Activated naive CD8-positive, alpha-beta T cell (primary cell): ENCODE results near the gene DQX1.
"Not testable (repeated sequence)": the region's sequence is repeated elsewhere in the genome, so short reads cannot be mapped to it uniquely, and the experiment has no call there.

Experiments
- H3K27ac Mint-ChIP-seq: one replicate; pipeline ENCODE4 v1.8.0; 2021; ENCODE audit warnings: mixed read lengths
- H3K27me3 Mint-ChIP-seq: one replicate; pipeline ENCODE4 v1.8.0; 2021; ENCODE audit warnings: mixed read lengths
- H3K36me3 Mint-ChIP-seq: one replicate; pipeline ENCODE4 v1.8.0; 2021; ENCODE audit warnings: mixed read lengths
- H3K4me1 Mint-ChIP-seq: one replicate; pipeline ENCODE4 v1.8.0; 2021; ENCODE audit warnings: low read depth, mixed read lengths
- H3K4me3 Mint-ChIP-seq: one replicate; pipeline ENCODE4 v1.8.0; 2021; ENCODE audit warnings: mild to moderate bottlenecking, mixed read lengths
- H3K9me3 Mint-ChIP-seq: one replicate; pipeline ENCODE4 v1.8.0; 2021; ENCODE audit warnings: low read depth, mixed read lengths

Gene DQX1, protein sequence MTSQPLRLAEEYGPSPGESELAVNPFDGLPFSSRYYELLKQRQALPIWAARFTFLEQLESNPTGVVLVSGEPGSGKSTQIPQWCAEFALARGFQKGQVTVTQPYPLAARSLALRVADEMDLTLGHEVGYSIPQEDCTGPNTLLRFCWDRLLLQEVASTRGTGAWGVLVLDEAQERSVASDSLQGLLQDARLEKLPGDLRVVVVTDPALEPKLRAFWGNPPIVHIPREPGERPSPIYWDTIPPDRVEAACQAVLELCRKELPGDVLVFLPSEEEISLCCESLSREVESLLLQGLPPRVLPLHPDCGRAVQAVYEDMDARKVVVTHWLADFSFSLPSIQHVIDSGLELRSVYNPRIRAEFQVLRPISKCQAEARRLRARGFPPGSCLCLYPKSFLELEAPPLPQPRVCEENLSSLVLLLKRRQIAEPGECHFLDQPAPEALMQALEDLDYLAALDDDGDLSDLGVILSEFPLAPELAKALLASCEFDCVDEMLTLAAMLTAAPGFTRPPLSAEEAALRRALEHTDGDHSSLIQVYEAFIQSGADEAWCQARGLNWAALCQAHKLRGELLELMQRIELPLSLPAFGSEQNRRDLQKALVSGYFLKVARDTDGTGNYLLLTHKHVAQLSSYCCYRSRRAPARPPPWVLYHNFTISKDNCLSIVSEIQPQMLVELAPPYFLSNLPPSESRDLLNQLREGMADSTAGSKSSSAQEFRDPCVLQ

GRCh38 chr2:74525717-74526648 is at the start of gene DQX1:
DQX1 (minus strand) TSS chr2:74526231; CDS start chr2:74525729, 502 bp downstream.
- H3K36me3 Mint-ChIP-seq = peaks cover 16% of the 10 kb centered on the region
- no peaks in the 10 kb centered on the region for H3K27me3 Mint-ChIP-seq
- peaks cover 22% of the 10 kb centered on the region for H3K4me1 Mint-ChIP-seq
- H3K9me3 Mint-ChIP-seq = no peaks in the 10 kb centered on the region
- peak within 1 kb of the TSS; percentile 34 for H3K27ac Mint-ChIP-seq
- peak within 1 kb of the TSS; percentile 98 for H3K4me3 Mint-ChIP-seq

DNA sequence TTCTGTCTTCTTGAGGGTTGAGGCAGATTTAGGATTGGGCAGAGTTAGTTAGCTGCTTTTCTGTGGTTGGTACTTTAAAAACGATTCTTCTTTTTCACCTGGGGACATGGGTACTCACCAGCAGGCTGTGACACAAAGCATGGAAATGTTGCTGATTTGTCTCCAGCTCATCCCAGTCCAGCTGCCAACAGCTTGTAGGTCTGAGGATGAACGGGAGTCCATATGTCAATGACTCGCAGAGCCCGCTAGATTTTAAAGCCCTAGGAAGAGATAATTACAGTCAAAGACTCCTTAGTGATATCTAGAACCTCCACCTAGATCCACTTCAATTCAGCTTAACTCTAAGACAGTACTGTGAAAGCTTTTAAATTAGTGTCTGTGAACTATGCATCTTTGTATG is 49.3 kb upstream of the DQX1 start:
- no peaks in the 10 kb centered on the region for H3K9me3 Mint-ChIP-seq
- H3K4me1 Mint-ChIP-seq = peaks cover 15% of the 10 kb centered on the region
- peaks cover 4% of the 10 kb centered on the region for H3K27me3 Mint-ChIP-seq
- H3K27ac Mint-ChIP-seq = no peak overlapping the region
- H3K36me3 Mint-ChIP-seq = peaks cover 3% of the 10 kb centered on the region
- H3K4me3 Mint-ChIP-seq = no peak overlapping the region

GRCh38 chr2:74573747-74574562 is 47.9 kb upstream of the DQX1 start:
- Mint-ChIP-seq H3K4me1 (peaks cover 15% of the 10 kb centered on the region), H3K36me3 (peaks cover 3% of the 10 kb centered on the region)

DNA sequence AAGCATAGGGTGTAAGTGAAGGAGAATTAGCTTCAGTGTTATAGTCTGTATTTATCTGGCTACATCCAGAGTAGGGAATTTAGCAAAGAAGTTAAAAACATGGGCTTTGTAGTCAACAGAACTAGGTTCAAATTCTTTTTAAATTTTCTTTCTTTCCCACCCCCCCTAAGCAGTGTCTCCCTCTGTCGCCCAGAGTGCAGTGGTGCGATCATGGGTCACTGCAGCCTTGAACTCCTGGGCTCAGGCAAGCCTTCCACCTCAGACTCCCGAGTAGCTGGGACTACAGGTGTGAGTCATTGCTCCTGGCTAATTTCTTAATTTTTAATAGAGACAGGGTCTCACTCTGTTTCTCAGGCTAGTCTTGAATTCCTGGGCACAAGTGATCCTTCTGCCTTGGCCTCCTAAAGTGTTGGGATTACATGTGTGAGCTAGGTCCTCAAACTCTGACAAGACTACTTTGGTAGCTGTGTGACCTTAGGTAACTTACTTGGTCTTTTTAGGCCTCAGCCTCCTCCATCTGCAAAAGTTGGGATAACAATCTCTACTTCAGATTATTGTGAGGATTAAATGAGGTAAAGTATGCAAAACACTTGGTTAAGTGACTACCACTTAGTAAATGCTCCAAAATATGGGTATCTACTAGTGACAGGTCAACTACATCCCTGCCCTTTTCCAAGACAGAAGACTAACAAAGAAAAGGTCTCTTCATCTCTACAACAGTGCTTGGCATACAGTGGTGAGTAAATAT is 46.3 kb upstream of the DQX1 start:
- Mint-ChIP-seq H3K36me3 (peaks cover 3% of the 10 kb centered on the region), H3K27me3 (no peaks in the 10 kb centered on the region), H3K4me3 (no peak overlapping the region), H3K9me3 (no peaks in the 10 kb centered on the region), H3K4me1 (peaks cover 15% of the 10 kb centered on the region), H3K27ac (no peak overlapping the region)

More at GRCh38 chr2:74573747-74574562, 47.9 kb upstream of the DQX1 start:
- peak overlapping the region; percentile 68 for H3K4me3 Mint-ChIP-seq
- no peaks in the 10 kb centered on the region for H3K27me3 Mint-ChIP-seq
- H3K9me3 Mint-ChIP-seq = no peaks in the 10 kb centered on the region
- peak overlapping the region; percentile 81 for H3K27ac Mint-ChIP-seq

DNA sequence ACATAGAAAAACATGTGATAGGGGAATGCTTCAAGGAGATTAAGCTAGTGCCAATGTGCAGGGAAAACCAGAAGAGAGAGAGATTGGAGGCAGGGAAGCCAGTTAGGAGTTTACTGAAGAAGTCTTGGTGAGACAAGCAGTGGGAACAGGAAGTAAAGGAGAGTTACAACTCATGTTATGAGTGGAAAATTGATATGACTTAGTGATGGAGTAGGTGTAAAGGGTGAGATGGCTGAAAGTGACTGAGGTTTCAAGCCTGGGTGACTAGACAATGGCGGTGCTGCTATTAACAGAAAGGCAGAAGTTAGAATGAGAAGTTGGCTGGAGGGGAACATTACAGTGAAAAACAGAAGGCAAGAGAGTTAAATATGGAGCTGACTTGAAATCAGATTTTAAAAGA is 45.0 kb upstream of the DQX1 start:
- no peaks in the 10 kb centered on the region for H3K9me3 Mint-ChIP-seq
- H3K36me3 Mint-ChIP-seq = peaks cover 1% of the 10 kb centered on the region
- peaks cover 23% of the 10 kb centered on the region for H3K4me1 Mint-ChIP-seq
- H3K4me3 Mint-ChIP-seq = no peak overlapping the region
- H3K27me3 Mint-ChIP-seq = no peaks in the 10 kb centered on the region
- no peak overlapping the region for H3K27ac Mint-ChIP-seq

DNA sequence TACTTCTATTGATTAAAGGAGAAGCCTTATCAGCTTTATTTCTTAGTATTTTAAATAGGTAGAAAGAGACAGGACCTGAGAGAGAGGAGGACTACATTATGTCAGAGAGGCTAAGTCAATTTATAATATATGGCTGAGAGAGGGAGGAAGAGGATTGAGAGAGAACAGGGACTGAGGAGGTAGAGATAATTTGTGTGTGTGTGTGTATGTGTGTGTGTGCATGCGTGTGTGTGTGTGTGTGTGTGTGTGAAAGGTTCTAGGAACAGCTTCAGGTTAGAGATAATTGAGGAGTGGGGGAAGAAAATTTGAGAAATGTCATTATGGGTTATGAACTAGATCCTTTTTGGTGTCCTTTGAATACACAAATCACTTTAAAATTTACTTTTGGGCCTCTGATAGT is 43.7 kb upstream of the DQX1 start:
- Mint-ChIP-seq H3K27ac (no peak overlapping the region), H3K9me3 (no peaks in the 10 kb centered on the region), H3K4me3 (no peak overlapping the region), H3K4me1 (peaks cover 22% of the 10 kb centered on the region), H3K36me3 (no peaks in the 10 kb centered on the region), H3K27me3 (no peaks in the 10 kb centered on the region)

GRCh38 chr2:74567881-74568280 is 41.9 kb upstream of the DQX1 start:
- H3K4me3 Mint-ChIP-seq = no peak overlapping the region
- peaks cover 2% of the 10 kb centered on the region for H3K27me3 Mint-ChIP-seq
- H3K36me3 Mint-ChIP-seq = no peaks in the 10 kb centered on the region
- H3K27ac Mint-ChIP-seq = no peak overlapping the region
- peaks cover 8% of the 10 kb centered on the region for H3K4me1 Mint-ChIP-seq
- H3K9me3 Mint-ChIP-seq = no peaks in the 10 kb centered on the region

DNA sequence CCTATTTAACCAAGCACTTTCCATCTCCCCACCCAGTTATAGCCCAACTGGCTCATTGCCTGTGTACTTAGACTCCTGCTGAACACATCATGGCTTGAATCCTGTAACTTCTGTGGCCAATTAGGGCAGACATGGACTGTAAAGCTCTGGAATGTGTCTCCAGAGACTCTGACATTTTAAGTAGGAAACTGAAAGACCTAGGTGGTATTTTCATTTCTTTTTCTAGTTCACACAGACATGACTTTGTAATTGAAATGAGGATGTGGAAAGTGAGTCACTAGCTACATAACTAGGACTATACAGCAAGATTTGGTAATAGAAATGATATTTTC is 40.7 kb upstream of the DQX1 start:
- Mint-ChIP-seq H3K4me3 (peak overlapping the region; percentile 41), H3K9me3 (no peaks in the 10 kb centered on the region), H3K27ac (peak overlapping the region; percentile 71), H3K36me3 (no peaks in the 10 kb centered on the region), H3K27me3 (peaks cover 8% of the 10 kb centered on the region), H3K4me1 (peaks cover 8% of the 10 kb centered on the region)

GRCh38 chr2:74566076-74566753 is 40.2 kb upstream of the DQX1 start:
- H3K36me3 Mint-ChIP-seq = no peaks in the 10 kb centered on the region
- peaks cover 8% of the 10 kb centered on the region for H3K4me1 Mint-ChIP-seq
- peak overlapping the region; percentile 71 for H3K27ac Mint-ChIP-seq

GRCh38 chr2:74564222-74564621 is 38.2 kb upstream of the DQX1 start:
- H3K9me3 Mint-ChIP-seq = no peaks in the 10 kb centered on the region
- H3K4me1 Mint-ChIP-seq = peaks cover 8% of the 10 kb centered on the region
- H3K36me3 Mint-ChIP-seq = no peaks in the 10 kb centered on the region
- no peak overlapping the region for H3K27ac Mint-ChIP-seq
- H3K27me3 Mint-ChIP-seq = peaks cover 8% of the 10 kb centered on the region
- H3K4me3 Mint-ChIP-seq = no peak overlapping the region

More at GRCh38 chr2:74566076-74566753, 40.2 kb upstream of the DQX1 start:
- Mint-ChIP-seq H3K27me3 (peaks cover 8% of the 10 kb centered on the region), H3K9me3 (no peaks in the 10 kb centered on the region), H3K4me3 (peak overlapping the region; percentile 41)

GRCh38 chr2:74562126-74562775 is 36.2 kb upstream of the DQX1 start:
- Mint-ChIP-seq H3K36me3 (no peaks in the 10 kb centered on the region), H3K4me1 (peaks cover 8% of the 10 kb centered on the region), H3K9me3 (no peaks in the 10 kb centered on the region), H3K27ac (no peak overlapping the region), H3K4me3 (no peak overlapping the region), H3K27me3 (peaks cover 8% of the 10 kb centered on the region)

DNA sequence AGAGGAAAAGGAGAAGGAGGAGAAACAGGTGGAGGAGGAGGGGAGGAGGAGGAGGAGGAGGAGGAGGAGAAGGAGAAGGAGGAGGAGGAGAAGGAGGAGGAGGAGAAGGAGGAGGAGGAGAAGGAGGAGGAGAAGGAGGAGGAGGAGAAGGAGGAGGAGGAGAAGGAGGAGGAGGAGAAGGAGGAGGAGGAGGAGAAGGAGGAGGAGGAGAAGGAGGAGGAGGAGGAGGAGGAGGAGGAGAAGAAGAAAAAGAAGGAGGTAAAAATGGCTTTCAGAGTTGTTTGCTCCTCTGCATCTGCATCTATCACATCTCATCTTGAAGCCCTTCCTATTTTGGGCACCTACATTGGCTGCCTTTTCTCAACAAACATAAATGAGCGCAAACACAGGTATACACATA is 35.0 kb upstream of the DQX1 start:
- H3K27me3 Mint-ChIP-seq, H3K4me1 Mint-ChIP-seq, H3K9me3 Mint-ChIP-seq, H3K27ac Mint-ChIP-seq, H3K4me3 Mint-ChIP-seq, H3K36me3 Mint-ChIP-seq: not testable (repeated sequence)

- Mint-ChIP-seq H3K36me3 (no peaks in the 10 kb centered on the region), H3K27ac (no peak overlapping the region)
Measured at GRCh38 chr2:74560591-74560990, 34.6 kb upstream of the DQX1 start.

More at GRCh38 chr2:74560591-74560990, 34.6 kb upstream of the DQX1 start:
- peaks cover 2% of the 10 kb centered on the region for H3K4me1 Mint-ChIP-seq
- no peak overlapping the region for H3K4me3 Mint-ChIP-seq
- peaks cover 8% of the 10 kb centered on the region for H3K27me3 Mint-ChIP-seq
- no peaks in the 10 kb centered on the region for H3K9me3 Mint-ChIP-seq
